MM.1S (cell line): ENCODE data around the gene ATR.

Source experiments
- DNase-seq: peaks from one replicate; pipeline ENCODE4 v3.0.0-alpha.2; 2015
- H2AFZ ChIP-seq: fragments of 300-600 bp; sonication (generic); 2 replicates; pipeline ENCODE4 v1.6.0; 2016; ENCODE audit warnings: antibody characterized with exemption, low read length
- H3F3A ChIP-seq: fragments of 300-600 bp; sonication (generic); 2 replicates; pipeline ENCODE4 v1.6.1; 2016; ENCODE audit warnings: mild to moderate bottlenecking, antibody characterized with exemption, low read length, moderate library complexity, mixed read lengths; ENCODE audit not compliant: insufficient read depth
- H3K27ac ChIP-seq: fragments of 300-600 bp; sonication (generic); 2 replicates; pipeline ENCODE4 v1.5.1; 2016; ENCODE audit warnings: mild to moderate bottlenecking, low read length
- H3K27me3 ChIP-seq: fragments of 300-600 bp; sonication (generic); replicated peaks from 2 replicates; pipeline ENCODE4 v1.6.0; 2016; ENCODE audit warnings: low read length; ENCODE audit not compliant: insufficient read depth
- H3K36me3 ChIP-seq: fragments of 300-600 bp; sonication (generic); replicated peaks from 2 replicates; pipeline ENCODE4 v1.6.1; 2016; ENCODE audit warnings: mild to moderate bottlenecking, low read length, mixed read lengths; ENCODE audit not compliant: insufficient read depth
- H3K4me1 ChIP-seq: fragments of 300-600 bp; sonication (generic); 2 replicates; pipeline ENCODE4 v1.6.1; 2016; ENCODE audit warnings: low read length, mixed read lengths
- H3K4me2 ChIP-seq: fragments of 300-600 bp; sonication (generic); 2 replicates; pipeline ENCODE4 v1.6.0; 2016; ENCODE audit warnings: low read depth, low read length
- H3K4me3 ChIP-seq: fragments of 300-600 bp; sonication (generic); 2 replicates; pipeline ENCODE4 v1.5.1; 2016; ENCODE audit warnings: low read length, mixed read lengths
- H3K79me2 ChIP-seq: fragments of 300-600 bp; sonication (generic); 2 replicates; pipeline ENCODE4 v1.6.1; 2016; ENCODE audit warnings: mixed run types, low read length, mixed read lengths
- H3K9ac ChIP-seq: fragments of 300-600 bp; sonication (generic); 2 replicates; pipeline ENCODE4 v1.6.1; 2016; ENCODE audit warnings: low read length, mixed read lengths
- H3K9me2 ChIP-seq: fragments of 300-600 bp; sonication (generic); replicated peaks from 2 replicates; pipeline ENCODE4 v1.6.1; 2016; ENCODE audit warnings: mild to moderate bottlenecking, low read length, mixed read lengths; ENCODE audit not compliant: insufficient read depth
- H3K9me3 ChIP-seq: fragments of 300-600 bp; sonication (generic); replicated peaks from 2 replicates; pipeline ENCODE4 v1.6.1; 2016; ENCODE audit warnings: mild to moderate bottlenecking, low read length, mixed read lengths; ENCODE audit not compliant: insufficient read depth
- H4K20me1 ChIP-seq: fragments of 300-600 bp; sonication (generic); 2 replicates; pipeline ENCODE4 v1.6.1; 2016; ENCODE audit warnings: mild to moderate bottlenecking, low read length, moderate library complexity, mixed read lengths; ENCODE audit not compliant: insufficient read depth
- CTCF ChIP-seq: fragments of 300-600 bp; sonication (generic); IDR thresholded peaks from 2 replicates; pipeline ENCODE4 v1.5.1; 2016; ENCODE audit warnings: antibody characterized with exemption, low read length, mixed read lengths
- EZH2 ChIP-seq: fragments of 300-600 bp; sonication (generic); optimal IDR thresholded peaks from 2 replicates; pipeline ENCODE3; 2017; ENCODE audit warnings: low read depth, mild to moderate bottlenecking, antibody characterized with exemption, low read length, mixed read lengths
- EZH2phosphoT487 ChIP-seq: fragments of 300-600 bp; sonication (generic); IDR thresholded peaks from 2 replicates; pipeline ENCODE4 v1.6.1; 2018; ENCODE audit warnings: antibody characterized with exemption, low read length

ATR gene

GRCh38 chr3:142429582-142429981 is 149.0 kb downstream of the ATR start:
- Histone ChIP-seq H3K27ac (no peak overlapping the region), H3K4me3 (no peak overlapping the region), H3K79me2 (peaks cover 52% of the 10 kb centered on the region), H3K4me1 (no peaks in the 10 kb centered on the region), H3K4me2 (no peak overlapping the region), H2AFZ (no peak overlapping the region), H3K9me2 (no peaks in the 10 kb centered on the region), H3F3A (no peaks in the 10 kb centered on the region), H4K20me1 (no peaks in the 10 kb centered on the region), H3K9ac (no peak overlapping the region), H3K36me3 (peaks cover 10% of the 10 kb centered on the region; the same call in 1 of the 2 replicates), H3K27me3 (no peaks in the 10 kb centered on the region), H3K9me3 (no peaks in the 10 kb centered on the region)
- TF ChIP-seq EZH2phosphoT487 (no peak), CTCF (no peak), EZH2 (no peak)
- no peak for DNase-seq

- Histone ChIP-seq H2AFZ (no peak overlapping the region), H4K20me1 (no peaks in the 10 kb centered on the region), H3K27ac (no peak overlapping the region), H3K9me3 (no peaks in the 10 kb centered on the region), H3K9me2 (no peaks in the 10 kb centered on the region), H3K27me3 (no peaks in the 10 kb centered on the region), H3K4me3 (no peak overlapping the region), H3F3A (no peaks in the 10 kb centered on the region), H3K4me2 (no peak overlapping the region), H3K9ac (no peak overlapping the region), H3K36me3 (peaks cover 8% of the 10 kb centered on the region; the same call in 1 of the 2 replicates), H3K79me2 (peaks cover 19% of the 10 kb centered on the region), H3K4me1 (no peaks in the 10 kb centered on the region)
- TF ChIP-seq CTCF (no peak), EZH2phosphoT487 (no peak), EZH2 (no peak)
- DNase-seq, result no peak
Observed at GRCh38 chr3:142424754-142425153, 153.8 kb downstream of the ATR start.

- no peaks in the 10 kb centered on the region for H4K20me1 ChIP-seq
- no peaks in the 10 kb centered on the region for H3F3A ChIP-seq
- H3K27ac ChIP-seq, result no peak overlapping the region
- H3K36me3 ChIP-seq, result peaks cover 7% of the 10 kb centered on the region; the same call in 1 of the 2 replicates
- H3K9me2 ChIP-seq, result no peaks in the 10 kb centered on the region
- no peaks in the 10 kb centered on the region for H3K9me3 ChIP-seq
- H2AFZ ChIP-seq, result no peak overlapping the region
- H3K27me3 ChIP-seq, result no peaks in the 10 kb centered on the region
- DNase-seq, result no peak
- no peak overlapping the region for H3K4me2 ChIP-seq
- TF ChIP-seq EZH2phosphoT487, result no peak
- no peak for TF ChIP-seq CTCF
- no peak for TF ChIP-seq EZH2
- H3K4me3 ChIP-seq, result no peak overlapping the region
- H3K4me1 ChIP-seq, result no peaks in the 10 kb centered on the region
- H3K9ac ChIP-seq, result no peak overlapping the region
- H3K79me2 ChIP-seq, result no peaks in the 10 kb centered on the region
Observed at GRCh38 chr3:142418926-142419592, 159.5 kb downstream of the ATR start.
